GM21825 (cell line): Measurements from ENCODE around the gene DYNC1H1.
A peak's percentile ranks its signal among the peaks of the same experiment; 100 is the strongest.

ENCODE experiments used
- ATAC-seq: cut with Tn5 transposase; IDR thresholded peaks from one replicate; pipeline ENCODE4 v1.9.1; 2021; ENCODE audit warnings: mild to moderate bottlenecking, moderate library complexity; ENCODE audit not compliant: unreplicated experiment

Gene DYNC1H1

DNA sequence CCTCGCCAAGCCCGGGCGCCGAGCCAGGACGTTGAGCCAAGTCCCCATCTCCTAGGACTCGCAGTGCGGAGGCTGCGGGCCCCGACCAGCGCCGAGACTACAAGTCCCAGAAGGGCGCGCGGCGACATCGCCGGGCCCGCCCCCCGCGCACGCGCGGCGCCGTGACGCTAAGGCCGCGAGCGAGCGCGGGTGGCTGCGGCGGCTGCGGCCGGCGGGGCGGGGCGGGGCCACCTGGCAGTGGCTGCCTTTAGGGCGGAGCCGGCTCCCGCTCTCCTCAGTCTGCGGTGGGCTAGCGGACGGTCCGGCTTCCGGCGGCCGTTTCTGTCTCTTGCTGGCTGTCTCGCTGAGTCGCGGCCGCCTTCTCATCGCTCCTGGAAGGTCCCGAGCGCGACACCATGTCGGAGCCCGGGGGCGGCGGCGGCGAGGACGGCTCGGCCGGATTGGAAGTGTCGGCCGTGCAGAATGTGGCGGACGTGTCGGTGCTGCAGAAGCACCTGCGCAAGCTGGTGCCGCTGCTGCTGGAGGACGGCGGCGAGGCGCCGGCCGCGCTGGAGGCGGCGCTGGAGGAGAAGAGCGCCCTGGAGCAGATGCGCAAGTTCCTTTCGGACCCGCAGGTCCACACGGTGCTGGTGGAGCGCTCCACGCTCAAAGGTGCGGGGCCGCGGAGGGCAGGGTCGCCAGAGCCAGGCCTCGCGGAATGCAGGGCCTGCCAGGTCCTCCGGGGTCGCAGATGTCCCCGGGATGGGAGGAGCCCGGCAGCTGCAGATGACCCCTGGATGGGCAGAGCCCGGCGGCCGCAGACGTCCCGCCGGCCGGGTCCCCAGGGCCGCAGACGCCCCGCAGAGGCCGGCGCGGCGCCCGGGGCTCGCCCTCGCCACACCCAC, at the start of gene DYNC1H1:
Gene DYNC1H1, plus strand, starts transcription at position 277 of the 884 bp plus-strand sequence. Its CDS starts 119 bp downstream, at position 396.
- peak; percentile 75 for ATAC-seq

DNA sequence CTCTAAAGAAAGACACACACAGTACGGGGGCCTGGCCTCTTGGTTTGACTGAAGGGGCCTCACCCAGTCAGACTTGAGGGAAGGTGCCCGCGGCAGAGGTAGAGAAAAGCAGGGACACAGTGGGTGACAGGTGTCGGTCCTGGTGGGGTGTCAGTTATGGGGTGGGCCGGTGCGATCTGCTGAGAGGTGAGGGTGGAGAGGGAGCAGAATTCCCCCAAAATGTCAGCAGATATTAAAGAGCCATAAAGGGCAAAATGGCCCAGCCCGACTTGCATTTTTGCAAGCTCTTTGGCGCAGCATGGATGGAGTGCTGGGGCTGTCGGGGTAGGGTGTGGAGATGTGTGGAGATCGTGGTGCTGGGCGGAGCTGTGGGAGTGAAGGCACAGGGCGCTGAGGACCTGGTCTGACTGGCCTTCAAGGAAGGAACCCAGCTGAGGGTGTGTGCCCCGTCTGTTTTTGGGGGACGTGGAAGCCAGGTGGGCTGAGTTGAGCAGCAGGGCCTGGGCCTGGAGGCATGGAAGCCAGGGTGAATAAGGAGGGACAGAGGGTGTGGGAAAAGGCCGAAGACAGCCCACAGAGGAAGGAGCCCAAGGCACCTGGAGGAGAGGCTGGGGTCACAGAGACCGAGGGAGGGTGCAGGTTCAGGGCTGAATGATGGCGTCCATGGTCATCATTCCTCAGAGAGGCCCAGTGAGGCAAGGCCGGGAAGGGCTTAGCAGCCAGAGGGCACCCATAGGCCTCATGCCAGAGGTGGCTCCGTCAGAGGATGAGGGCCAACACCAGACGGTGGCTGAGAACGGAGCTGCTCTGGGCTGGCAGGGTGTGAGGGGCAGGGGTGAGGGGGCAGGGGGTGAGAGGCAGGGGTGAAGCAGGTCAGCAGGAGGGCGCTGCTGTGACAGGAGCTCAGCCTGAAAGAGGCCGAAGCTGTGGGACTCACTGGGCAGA, 48.2 kb upstream of the DYNC1H1 start:
- no peak for ATAC-seq

DNA sequence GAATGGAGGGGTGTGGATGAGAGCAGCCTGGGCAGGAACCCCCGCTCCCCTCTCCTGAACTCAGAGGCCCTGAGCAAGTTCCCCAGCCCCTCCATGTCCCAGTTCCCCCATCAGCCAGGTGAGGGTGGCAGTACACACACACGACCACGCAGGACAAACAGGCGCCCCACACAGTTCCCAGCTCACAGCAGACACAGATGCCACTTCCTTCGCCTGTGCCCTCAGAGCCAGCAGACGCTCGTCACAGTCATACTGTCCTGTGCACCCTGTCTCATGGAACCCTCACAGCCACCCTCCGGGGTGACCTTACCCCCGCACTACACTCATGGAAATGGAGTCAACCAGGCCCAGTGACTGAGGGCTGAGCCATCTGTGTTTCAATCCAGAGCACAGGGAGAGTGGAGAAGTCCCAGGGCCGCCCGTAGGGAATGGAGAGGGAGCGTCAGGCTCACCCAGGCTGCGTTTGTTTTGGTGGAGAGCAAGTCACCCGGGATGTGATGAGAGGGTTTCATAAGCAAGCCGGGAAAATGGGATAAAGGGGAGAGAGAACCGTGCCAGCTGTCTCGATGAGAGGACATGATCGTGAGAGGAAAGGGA, 47.5 kb upstream of the DYNC1H1 start:
- ATAC-seq: no peak

DNA sequence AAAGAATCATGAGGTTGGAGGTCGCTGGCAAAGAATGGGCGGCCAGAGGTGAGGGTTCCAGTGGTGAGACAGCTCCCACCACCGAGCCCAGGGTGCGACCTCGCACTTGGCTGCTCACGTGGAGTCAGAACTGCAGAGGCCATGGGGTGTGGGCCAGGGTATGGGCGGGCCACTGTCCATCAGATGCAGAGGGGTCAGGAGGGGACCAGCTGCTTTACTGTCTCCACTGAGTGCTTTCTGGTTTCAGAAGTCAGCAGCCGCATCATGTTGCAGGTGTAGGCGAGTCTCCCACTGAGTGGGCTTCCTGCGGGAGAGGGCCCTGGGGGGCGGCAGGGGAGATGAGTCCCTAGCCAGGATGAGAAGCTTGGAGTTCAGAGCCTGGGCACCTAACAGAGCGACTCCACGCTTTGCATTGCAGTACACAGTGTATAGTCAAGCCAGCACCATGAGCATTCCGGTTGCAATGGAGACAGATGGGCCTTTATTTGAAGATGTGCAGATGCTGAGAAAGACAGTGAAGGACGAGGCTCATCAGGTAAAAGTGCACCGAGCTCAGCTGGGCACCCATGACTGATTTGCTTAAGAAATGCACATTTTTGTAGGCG, 46.9 kb upstream of the DYNC1H1 start:
- no peak for ATAC-seq

DNA sequence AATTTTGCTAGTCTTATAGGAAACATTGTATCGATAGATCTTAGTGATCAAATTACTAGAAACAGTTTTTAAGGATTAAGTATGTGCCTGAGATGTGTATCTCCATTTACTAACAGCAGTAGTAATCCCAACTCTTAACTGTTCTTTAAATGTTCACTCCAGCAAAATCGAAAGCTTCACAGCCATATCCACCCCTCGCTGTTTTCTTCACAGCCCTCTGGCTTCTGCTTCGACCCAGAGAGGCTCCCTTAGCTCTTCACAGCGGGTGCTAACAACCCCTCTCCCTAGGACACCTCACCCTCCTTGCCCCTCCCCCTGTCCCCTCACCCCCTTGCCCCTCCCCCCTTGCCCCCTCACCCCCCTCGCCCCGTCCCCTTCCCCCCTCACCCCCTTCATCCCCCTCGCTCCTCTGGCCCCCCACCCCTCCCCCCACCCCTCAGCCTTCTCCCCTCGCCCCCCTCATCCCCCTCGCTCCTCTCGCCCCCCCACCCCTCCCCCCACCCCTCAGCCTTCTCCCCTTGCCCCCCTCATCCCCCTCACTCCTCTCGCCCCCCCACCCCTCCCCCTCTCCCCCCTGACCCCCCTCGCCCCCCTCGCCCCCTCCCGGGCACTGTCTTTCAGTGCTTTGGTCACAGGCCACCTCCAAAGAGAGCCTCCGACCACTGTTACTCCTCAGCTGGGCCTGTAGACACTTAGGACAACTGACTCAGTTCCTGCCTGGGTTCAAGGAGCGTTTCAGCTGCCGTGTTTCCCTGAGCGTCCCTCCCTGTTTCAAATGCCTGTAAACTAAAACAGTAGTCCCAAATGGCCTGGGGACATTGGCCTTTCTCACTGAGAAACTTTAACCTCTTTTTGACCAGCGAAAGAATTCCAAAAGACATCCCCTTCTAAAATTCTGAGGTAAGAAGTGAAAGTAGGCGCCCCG, 46.0 kb upstream of the DYNC1H1 start:
- no peak for ATAC-seq

DNA sequence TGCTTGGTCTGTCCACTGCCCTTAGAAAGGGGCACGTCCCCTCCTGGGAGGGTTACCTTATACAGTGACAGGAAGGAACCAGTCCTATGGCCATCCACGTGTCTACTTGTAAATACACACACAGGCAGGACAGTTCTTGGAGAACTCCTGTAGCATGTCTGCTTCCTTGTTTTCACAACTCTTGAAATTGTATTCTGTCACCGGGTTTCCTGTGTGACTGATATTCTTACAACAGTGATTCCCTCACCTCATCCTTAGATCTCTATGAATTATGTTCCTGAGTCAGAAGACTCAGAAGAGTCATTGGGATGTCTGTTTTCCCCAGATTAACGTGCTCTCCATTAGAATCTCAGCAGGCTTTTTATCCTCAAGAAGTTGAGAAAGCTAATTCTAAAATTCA, 44.1 kb upstream of the DYNC1H1 start:
- ATAC-seq: no peak

DNA sequence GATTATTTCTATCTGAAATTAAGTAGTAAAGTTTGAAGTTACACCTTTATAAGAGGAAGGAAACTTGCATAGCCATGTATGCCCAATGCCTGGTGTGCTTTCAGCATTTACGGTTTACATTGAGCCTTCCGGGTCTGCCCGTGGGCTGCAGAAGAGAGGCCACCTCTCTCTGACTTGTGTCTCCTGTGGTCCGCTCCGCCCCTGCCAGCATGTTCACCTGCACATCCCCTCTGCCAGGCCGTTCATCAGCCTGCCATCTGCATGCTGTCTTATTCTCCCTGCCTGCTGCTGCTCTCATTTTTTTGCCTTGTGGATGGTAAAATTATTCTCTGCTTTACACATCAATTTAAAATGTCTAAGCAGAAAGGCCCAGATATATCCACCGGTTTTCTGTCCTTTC, 41.5 kb upstream of the DYNC1H1 start:
- ATAC-seq: no peak

DNA sequence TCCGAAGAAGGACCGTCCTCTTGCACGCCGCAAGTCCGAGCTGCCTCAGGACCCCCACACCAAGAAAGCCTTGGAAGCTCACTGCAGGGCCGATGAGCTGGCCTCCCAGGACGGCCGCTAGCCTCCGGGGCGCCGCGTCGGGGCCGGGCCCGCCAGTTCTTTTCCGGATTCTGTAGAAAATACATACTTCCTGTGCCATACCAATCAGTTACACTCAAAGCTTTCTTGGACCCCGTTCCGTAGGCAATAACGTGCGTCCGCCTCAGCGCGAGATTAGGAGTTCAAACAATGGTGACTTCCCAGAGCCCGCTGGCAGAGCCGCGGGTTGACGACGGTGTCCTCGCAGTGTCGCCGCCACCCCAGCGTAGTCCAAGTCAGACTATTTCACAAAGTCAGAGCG, 39.2 kb upstream of the DYNC1H1 start:
- no peak for ATAC-seq

DNA sequence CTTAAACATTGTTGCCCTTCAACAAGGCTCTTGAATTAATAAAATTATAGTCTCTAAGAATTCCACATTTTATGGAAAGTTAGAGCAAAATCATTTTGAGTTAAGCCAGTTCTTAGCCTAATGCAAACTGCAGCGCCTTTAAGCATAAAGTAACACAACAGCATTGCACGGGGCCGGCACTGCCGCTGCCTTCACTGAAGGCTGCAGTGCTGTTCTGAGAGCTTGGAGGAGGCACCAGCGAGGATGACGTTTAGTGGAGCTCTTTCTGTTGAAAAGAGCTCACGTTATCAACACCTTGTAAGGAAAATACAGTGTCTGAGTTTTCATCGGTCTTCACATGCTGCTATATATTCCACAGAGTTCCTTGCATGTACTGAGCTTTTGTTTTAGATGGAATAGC, 38.3 kb upstream of the DYNC1H1 start:
- ATAC-seq: no peak

DNA sequence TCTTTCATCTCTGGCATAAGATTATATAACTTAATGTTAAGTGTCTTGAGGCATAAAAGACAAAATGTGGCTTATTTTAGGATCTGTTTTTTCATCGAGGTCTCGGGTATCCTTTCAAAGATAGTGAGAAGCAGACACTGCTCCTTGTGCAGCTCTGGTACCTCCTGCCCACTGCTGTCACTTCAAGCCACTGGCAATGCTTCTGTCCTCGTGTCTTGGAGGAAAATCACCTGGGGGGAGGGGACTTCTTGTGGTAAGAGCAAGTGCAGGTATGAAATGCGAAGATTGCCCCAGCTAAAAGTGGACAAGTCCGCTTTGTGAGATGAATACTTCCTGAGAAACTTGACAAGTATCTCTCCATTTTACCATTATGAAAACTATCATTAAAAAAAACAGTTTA, 37.8 kb upstream of the DYNC1H1 start:
- ATAC-seq: no peak

DNA sequence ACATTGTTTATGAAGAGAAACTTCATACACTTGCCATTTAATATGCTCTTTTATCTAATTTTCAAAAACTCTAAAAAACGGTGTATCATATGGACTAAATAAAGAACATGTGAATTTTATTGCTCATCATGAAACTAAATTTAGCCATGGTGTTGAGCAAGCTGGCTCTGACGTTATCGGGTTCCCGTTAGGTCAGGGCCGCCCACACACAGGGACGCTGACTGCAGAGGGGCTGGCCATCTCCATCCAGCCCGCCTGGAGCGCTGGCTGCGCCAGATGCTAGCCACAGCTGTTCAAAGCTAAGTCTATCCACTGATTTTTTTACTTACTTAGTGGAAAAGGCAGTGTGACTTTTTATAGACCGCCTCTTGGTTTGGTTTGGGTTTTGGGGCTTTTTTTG, 36.5 kb upstream of the DYNC1H1 start:
- ATAC-seq: no peak

DNA sequence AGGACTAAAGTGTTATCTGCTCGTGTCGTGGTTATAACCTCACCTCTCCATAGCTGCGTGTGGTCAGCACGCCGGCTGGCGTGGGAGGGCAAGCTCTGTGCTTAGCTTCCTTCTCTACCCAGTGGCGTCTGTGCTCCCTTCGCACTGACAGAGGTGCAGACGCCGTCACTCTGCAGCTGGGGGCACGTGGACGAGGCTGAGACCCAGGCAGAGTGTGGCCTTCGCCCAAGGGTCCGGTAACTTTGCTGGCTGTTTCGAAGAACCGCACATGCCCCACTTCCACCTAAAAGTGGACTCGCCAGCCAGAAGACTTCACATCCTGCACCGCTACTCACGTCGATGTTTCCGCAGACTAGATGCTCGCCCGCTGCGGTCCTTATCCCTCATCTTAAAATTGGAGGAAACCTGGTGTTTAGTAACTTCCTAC, 35.9 kb upstream of the DYNC1H1 start:
- ATAC-seq: no peak

DNA sequence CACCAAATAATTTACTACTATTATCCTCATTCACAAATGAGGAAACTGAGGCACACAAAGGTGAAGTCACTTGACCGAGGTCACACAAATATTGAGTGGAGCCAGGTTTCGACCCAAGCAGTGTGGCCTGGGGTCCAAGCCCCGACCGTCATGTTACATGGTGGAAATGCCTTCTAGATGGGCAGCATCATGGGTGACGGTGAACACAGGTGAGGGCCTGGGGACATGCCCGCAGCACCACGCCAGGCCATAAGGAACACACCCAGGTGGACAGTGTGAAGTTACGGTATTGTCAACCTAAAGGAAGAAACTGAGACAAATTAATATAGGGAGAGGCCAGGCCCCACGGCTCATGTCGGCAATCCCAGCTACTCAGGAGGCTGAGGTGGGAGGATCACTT, 35.3 kb upstream of the DYNC1H1 start:
- no peak for ATAC-seq

DNA sequence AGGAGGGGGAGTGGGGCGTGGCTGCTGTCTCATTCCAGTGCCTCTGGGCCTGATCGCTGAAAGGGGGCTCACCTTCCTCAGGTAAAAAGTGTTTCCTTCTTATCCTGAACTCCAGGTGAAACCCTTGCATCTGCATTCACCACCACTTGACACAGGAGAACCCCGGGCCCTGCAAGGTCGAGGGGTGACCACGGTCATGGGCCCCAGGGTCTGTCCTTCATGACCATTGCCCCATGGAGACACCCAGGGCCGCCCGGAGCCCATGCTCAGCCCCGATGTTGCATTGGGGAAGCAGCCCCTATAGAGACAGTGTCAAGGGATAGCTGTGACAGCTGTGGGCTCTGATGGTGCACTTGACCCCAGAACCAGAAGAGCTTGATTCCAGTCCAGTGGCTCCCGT, 34.4 kb upstream of the DYNC1H1 start:
- no peak for ATAC-seq

DNA sequence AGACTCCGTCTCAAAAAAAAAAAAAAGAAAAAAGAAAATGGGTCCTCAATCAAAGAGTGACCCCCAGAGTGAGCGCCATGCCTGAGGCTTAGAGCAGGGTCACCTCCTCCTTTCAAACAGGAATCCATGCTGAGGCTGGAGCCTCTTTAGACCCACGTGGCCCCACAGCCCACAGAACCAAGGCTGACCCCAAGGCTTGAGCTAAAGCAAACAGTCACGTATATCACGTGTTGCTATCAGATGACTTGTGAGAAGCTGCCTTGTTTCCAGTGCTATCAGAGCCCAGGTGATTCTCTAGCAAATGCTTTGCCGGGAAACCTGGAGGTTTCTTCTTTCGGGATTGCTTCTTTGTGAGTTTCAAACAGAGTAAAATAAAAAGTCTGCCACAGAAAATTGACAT, 31.7 kb upstream of the DYNC1H1 start:
- ATAC-seq: no peak

DNA sequence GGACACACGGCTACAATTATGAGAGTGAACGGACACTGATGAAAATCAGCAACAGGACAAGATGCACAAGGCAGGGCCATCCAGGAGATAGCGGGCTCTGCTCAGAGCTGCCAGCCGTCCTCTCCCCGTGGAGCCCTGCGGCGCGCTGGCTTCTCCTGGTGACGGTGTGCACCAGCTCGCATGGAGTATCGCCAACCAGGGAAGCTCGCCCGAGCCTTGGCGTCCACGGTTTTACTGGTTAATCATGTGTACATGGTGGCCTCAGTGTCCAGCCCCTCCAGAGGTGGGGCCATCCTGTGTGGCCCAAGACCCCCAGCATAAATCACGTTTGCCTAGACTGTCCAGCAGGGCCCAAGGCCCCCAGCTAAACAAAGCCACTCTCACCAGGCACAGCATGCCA, 31.2 kb upstream of the DYNC1H1 start:
- ATAC-seq: no peak

DNA sequence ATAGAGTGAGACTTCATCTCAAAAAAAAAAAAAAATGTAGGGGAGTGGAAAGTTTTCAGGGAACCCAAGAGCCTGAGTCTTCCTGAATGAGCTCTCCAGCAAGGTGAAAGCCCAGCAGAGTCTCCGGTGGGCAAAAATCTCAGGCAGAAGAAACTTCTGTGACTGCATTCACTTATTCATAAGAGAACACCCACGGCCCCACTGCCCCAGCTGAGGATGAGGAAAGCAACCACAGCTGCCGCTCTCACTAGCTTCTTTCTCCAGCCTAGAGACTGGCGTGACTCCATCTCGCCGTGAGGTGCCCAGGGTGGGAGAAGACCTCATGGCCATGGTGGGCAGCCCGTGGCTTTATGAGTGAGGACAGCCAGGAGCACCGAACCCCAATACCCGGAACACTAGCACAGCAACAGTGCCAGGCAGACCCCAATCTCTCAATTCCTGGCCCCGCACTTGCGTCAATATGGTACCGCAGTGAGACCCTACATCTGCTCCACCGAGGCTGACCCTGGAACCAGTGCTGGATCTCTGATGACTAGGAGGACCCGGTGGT, 29.7 kb upstream of the DYNC1H1 start:
- no peak for ATAC-seq

DNA sequence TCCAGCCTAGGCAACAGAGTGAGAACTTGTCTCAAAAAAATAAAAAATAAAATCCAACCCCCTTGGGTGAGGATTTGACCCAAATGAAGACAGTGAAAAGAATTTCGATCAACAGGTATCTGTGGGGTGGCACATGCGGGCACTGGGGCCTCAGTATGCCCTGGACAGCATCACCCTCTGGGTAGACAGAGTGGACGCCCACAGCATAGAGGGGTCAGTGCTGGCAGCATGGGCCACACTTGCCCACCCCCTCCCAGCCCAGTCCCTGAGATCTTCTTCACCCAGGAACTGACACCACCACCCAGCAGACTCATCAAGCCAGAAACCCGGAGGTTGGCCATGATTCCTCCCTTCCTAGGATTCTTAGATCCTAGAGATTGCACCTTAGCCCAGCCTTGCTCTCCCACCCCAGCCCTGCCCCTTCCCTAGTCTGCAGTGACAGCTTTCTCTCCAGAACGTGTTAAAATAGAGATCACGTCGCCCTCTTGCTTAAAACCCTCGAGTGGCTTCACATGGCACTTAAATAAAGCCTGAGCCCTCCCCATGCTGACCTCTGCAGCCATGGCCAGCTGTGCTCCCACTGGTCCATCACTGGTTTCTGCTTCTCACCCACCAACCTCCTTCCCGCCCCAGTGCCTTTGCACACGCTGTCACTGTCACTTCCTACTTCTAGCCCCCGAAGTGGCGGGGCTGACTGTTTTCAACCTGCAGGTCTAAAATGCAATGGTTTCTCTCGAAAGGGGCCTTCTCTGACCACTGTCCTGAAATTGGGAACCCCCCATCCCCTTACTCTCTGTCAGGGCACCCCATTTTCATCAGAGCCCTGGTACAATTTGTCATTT, 26.2 kb upstream of the DYNC1H1 start:
- ATAC-seq: no peak
